ENCODE results near the gene KCNMB1.

GRCh38 chr5:170388818-170389549 lies at the start of gene KCNMB1:
- TF ChIP-seq CTCF (conservative IDR thresholded peaks at IDR 0.05; ENCODE audit: low read depth, low read length) (no peak), EZH2 (IDR thresholded peaks at IDR 0.05; ENCODE audit: low read length, unreplicated experiment) (no peak), EZH2phosphoT487 (IDR thresholded peaks at IDR 0.05; ENCODE audit: borderline replicate concordance, low read length) (no peak)

Data from PC-3 (cell line).